Measurements from ENCODE around the gene SYNPO2.

GRCh38 chr4:118909173-118909956 lies 20.7 kb downstream of the SYNPO2 start:
- TF ChIP-seq SKIL (IDR thresholded peaks at IDR 0.05; ENCODE audit: low read depth, poor library complexity, severe bottlenecking) (no peak), MAX (IDR thresholded peaks at IDR 0.05; ENCODE audit: low read depth, low read length) (no peak), CTCF (IDR thresholded peaks at IDR 0.05 in 2 of 3, conservative IDR thresholded peaks at IDR 0.05 in 1 of 3; ENCODE audit: control insufficient read depth in 2 of 3, extremely low read depth in 1 of 3, insufficient read depth in 1 of 3, low read depth in 3 of 3, low read length in 3 of 3) (no peak), SMC3 (IDR thresholded peaks at IDR 0.05; ENCODE audit: borderline replicate concordance, low read length) (no peak), CEBPB (IDR thresholded peaks at IDR 0.05; ENCODE audit: borderline replicate concordance in 1 of 2, low read depth in 2 of 2, low read length in 2 of 2) (no peak), SRF (IDR thresholded peaks at IDR 0.05; ENCODE audit: low read depth in 2 of 2, low read length in 2 of 2) (no peak), MLLT1 (IDR thresholded peaks at IDR 0.05) (no peak)

Measured in GM12878 (cell line).